ENCODE data around the gene SCML1.

Gene SCML1

DNA sequence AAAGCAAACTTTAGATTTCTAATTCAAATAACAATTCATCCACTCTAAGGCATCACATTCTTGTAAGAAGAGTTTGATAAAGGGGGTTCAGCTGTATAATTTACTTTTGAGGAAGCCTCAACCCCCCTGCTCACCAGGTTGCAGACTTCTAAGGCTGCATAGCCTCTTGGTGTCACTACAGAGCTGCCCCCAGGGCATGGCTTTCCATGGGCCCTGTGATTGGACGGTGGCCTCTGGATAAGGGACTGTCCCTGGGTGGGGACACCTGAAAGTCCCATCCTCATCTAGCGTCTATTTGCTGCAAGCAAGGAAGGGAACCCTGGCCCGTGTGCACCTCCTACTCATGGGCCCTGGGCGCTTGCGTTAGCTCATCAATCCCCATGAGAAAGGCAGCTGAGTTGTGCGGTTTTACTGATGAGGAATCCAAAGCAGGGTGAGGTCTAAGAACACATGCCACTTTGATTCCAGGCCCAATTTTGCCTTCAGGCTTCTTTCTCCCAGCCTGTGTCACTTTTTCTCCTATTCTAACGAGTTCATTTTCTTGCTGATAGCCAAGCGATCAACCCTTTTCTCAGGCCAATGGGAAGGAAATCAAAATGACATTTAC, 51.8 kb downstream of the SCML1 start:
- no peak for DNase-seq (ENCODE audit: low read depth)

DNA sequence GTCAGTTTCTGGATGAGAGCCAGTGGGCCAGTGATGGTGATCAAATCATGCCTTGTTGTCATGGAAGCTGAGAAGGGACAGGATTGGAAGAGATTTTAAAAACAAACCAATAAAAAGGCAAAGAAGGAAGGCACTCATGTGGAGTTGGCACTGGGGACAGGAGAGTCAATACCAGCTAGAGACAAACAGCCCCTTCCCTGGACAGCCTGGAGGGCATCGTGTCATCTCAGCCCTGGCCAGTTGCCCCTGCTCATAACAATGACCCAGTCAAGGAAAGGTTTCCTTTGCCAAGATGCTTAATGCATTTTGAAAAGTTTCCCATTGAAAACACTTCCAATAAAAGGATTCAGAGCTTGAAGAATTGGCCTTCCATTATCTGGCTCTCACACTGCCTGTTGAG, 55.5 kb downstream of the SCML1 start:
- no peak for DNase-seq (ENCODE audit: low read depth)

GRCh38 chrX:17798921-17799320, 61.6 kb downstream of the SCML1 start:
- DNase-seq (ENCODE audit: low read depth), result no peak

GRCh38 chrX:17801431-17801830, 64.1 kb downstream of the SCML1 start:
- no peak for DNase-seq (ENCODE audit: low read depth)

GRCh38 chrX:17802756-17803155, 65.5 kb downstream of the SCML1 start:
- no peak for DNase-seq (ENCODE audit: low read depth)

- DNase-seq (ENCODE audit: low read depth), result no peak
Observed at GRCh38 chrX:17803449-17803848, 66.2 kb downstream of the SCML1 start.

All from stimulated activated CD8-positive, alpha-beta memory T cell treated with anti-CD3 and anti-CD28 coated beads, Interleukin-12 subunit alpha, Interleukin-12 subunit beta, amount 100 ng/mL, for 1 hour (primary cell).